Colonic mucosa (tissue), 4 donors: Measurements from ENCODE around the gene CCDC136. TPM values are rescaled to one million over a fixed set of nuclear protein-coding genes. Genes with fewer than 3 reads are reported as not detected.

ENCODE experiments used
- DNase-seq: peaks from one replicate; pipeline ENCODE4 v3.0.0-alpha.2; 2020
- H3K27ac ChIP-seq: fragments of 200-600 bp; one replicate; pipeline ENCODE4 v1.8.0; 2021
- H3K27me3 ChIP-seq: fragments of 200-600 bp; one replicate; pipeline ENCODE4 v1.8.0; 2021
- H3K36me3 ChIP-seq: fragments of 200-600 bp; one replicate; pipeline ENCODE4 v1.8.0; 2021
- H3K4me1 ChIP-seq: fragments of 200-600 bp; one replicate; pipeline ENCODE4 v1.8.0; 2021; ENCODE audit warnings: mild to moderate bottlenecking
- H3K4me3 ChIP-seq: fragments of 200-600 bp; one replicate; pipeline ENCODE4 v1.8.0; 2021
- H3K9ac ChIP-seq, 2 donors: one replicate each; pipeline ENCODE4 v1.7.0; 2013; ENCODE audit warnings: control low read depth in 2 of 2, low read depth in 2 of 2, low read length in 2 of 2
- H3K9me3 ChIP-seq: fragments of 200-600 bp; one replicate; pipeline ENCODE4 v1.8.0; 2021
- CTCF ChIP-seq: fragments of 200-600 bp; IDR thresholded peaks from one replicate; pipeline ENCODE4 v1.8.0; 2022; ENCODE audit warnings: antibody characterized with exemption, mild to moderate bottlenecking
- intact Hi-C: fragments of 100-400 bp; cut with DNase I; formaldehyde crosslinking; loops from one replicate; pipeline ENCODE4 v1.14.1; 2022
- total RNA-seq, 2 donors: library from RNA; stranded (reverse); fragmentation: NEBNext Ultra II Directional in 1 of 2; extraction: Animal tissue kit (Norgen Biotek cat#: 25700) in 1 of 2; gene quantifications; one replicate each; pipeline ENCODE4 v1.2.1, GENCODE V29; 2021
- donor health status: healthy.
- donor health status: DM: no; HTN: no; CAD: no.
- donor health status: DM: no; HTN: no; CAD: no.

The CCDC136 gene
- total RNA-seq, 2 donors from 2014 or later = 0.64 to 5.8 TPM

DNA sequence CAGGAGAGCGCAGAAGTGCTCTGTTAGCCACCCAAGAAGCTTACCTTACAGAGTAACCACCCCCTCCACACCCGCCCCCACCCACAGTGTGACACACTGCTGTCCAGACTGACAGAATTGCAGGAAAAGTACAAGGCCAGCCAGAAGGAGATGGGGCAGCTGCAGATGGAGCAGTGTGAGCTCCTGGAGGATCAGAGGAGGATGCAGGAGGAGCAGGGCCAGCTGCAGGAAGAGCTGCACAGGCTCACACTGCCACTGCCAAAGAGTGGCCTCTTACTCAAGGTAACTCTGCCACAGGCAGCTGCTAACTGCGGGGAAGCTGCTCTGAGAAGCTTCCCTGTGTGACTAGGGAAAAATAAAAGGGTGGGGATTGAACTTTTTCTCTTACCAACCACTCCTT, 17.6 kb downstream of the CCDC136 start:
- Histone ChIP-seq H3K36me3 (no peaks in the 10 kb centered on the region), H3K9me3 (no peaks in the 10 kb centered on the region), H3K27me3 (no peaks in the 10 kb centered on the region), H3K4me1 (no peaks in the 10 kb centered on the region), H3K27ac (no peak overlapping the region), H3K4me3 (no peak overlapping the region), H3K9ac (no peak overlapping the region)
- no peak for TF ChIP-seq CTCF
- intact Hi-C loops = no loop called here
- no peak for DNase-seq

GRCh38 chr7:128810473-128810872, 18.7 kb downstream of the CCDC136 start:
- no peaks in the 10 kb centered on the region for H3K27me3 ChIP-seq
- TF ChIP-seq CTCF = no peak
- H3K9me3 ChIP-seq = no peaks in the 10 kb centered on the region
- no peak overlapping the region for H3K4me3 ChIP-seq
- no peak overlapping the region for H3K27ac ChIP-seq
- no peak for DNase-seq
- intact Hi-C loops = no loop called here
- no peaks in the 10 kb centered on the region for H3K36me3 ChIP-seq
- no peak overlapping the region for H3K9ac ChIP-seq
- no peaks in the 10 kb centered on the region for H3K4me1 ChIP-seq

GRCh38 chr7:128810997-128811396, 19.2 kb downstream of the CCDC136 start:
- H3K4me1 ChIP-seq = no peaks in the 10 kb centered on the region
- H3K9me3 ChIP-seq = no peaks in the 10 kb centered on the region
- H3K27me3 ChIP-seq = no peaks in the 10 kb centered on the region
- intact Hi-C loops = no loop called here
- H3K9ac ChIP-seq = no peak overlapping the region
- no peak overlapping the region for H3K27ac ChIP-seq
- no peak for DNase-seq
- H3K36me3 ChIP-seq = no peaks in the 10 kb centered on the region
- no peak for TF ChIP-seq CTCF
- no peak overlapping the region for H3K4me3 ChIP-seq

- intact Hi-C loops = no loop called here
- H3K9ac ChIP-seq = no peak overlapping the region
- H3K4me1 ChIP-seq = no peaks in the 10 kb centered on the region
- no peak for TF ChIP-seq CTCF
- no peak overlapping the region for H3K27ac ChIP-seq
- H3K9me3 ChIP-seq = no peaks in the 10 kb centered on the region
- no peak for DNase-seq
- H3K36me3 ChIP-seq = no peaks in the 10 kb centered on the region
- no peak overlapping the region for H3K4me3 ChIP-seq
- no peaks in the 10 kb centered on the region for H3K27me3 ChIP-seq
Observed at GRCh38 chr7:128811631-128812430, 20.1 kb downstream of the CCDC136 start.

- intact Hi-C loops = no loop called here
- Histone ChIP-seq H3K27me3 (no peaks in the 10 kb centered on the region), H3K9ac (no peak overlapping the region), H3K4me1 (no peaks in the 10 kb centered on the region), H3K9me3 (no peaks in the 10 kb centered on the region), H3K27ac (no peak overlapping the region), H3K36me3 (no peaks in the 10 kb centered on the region), H3K4me3 (no peak overlapping the region)
- TF ChIP-seq CTCF = no peak
- no peak for DNase-seq
Observed at GRCh38 chr7:128812514-128813168, 20.9 kb downstream of the CCDC136 start.
